GM10248 (cell line): ENCODE measurements around the gene ZNF419.
A peak's percentile ranks its signal among the peaks of the same experiment; 100 is the strongest.
"Not testable (repeated sequence)": the region's sequence is repeated elsewhere in the genome, so short reads cannot be mapped to it uniquely, and the experiment has no call there.

ENCODE experiments used
- CTCF ChIA-PET: fragments of 300-600 bp; sonication (Branson Sonifier 250); formaldehyde crosslinking; extraction: SDS; loops from one replicate; lab custom pipeline; 2021; ENCODE audit warnings: antibody characterized with exemption; lab: Yijun Ruan, JAX
- POLR2A ChIA-PET: fragments of 350-650 bp; sonication (Branson Sonifier 250); formaldehyde crosslinking; extraction: SDS; loops from one replicate; lab custom pipeline; 2020; ENCODE audit warnings: antibody characterized with exemption; lab: Yijun Ruan, JAX
- DNase-seq: peaks from one replicate; pipeline ENCODE4 v3.0.0; 2012; ENCODE audit errors: extremely low spot score
- TF ChIP-seq, protein P1 (sequence below): IDR thresholded peaks from 2 replicates; pipeline ENCODE4 v1.5.1; 2012; ENCODE audit warnings: mild to moderate bottlenecking, low read depth; ENCODE audit errors: extremely low read depth, missing control alignments, control extremely low read depth

ZNF419 gene

DNA sequence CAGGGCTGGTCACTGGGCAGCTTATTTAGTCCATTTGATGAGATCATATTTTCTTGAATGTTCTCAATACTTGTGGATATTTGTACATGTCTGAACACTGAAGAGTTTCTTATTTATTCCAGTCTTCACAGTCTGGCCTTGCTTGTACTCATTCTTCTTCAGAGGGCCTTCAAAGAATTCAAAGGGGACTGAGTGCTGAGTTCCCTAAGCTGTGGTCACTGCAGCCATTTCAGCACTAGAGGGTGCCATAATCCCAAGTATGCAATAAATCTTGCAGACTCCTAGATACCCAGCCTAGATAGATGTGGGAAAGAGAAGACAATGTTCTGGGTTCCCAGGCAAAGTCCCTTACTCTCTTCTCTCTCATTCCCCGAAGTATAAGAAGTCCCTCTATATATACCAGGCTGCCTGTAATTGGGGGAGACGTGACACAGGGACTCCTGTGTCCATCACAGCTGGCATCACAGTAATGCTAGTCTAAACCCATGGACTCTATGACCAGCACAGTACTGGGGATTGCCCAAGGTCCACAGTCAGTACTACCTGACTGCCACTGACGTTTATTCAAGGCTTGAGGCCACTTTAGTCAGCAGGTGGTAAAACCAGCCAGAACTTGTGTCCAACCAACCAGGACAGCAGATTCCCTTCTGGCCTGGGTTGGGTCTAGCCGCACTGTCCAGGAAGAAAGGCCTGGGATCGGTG, 21.7 kb upstream of the ZNF419 start:
- DNase-seq = peak; percentile 28
- ChIA-PET CTCF (interaction anchor here (1.1 kb wide), 1 partner anchor 19 kb away, joined by 3 read pairs; no protein-coding TSS in a partner anchor), POLR2A (no interaction called here)
- TF ChIP-seq, protein P1, sequence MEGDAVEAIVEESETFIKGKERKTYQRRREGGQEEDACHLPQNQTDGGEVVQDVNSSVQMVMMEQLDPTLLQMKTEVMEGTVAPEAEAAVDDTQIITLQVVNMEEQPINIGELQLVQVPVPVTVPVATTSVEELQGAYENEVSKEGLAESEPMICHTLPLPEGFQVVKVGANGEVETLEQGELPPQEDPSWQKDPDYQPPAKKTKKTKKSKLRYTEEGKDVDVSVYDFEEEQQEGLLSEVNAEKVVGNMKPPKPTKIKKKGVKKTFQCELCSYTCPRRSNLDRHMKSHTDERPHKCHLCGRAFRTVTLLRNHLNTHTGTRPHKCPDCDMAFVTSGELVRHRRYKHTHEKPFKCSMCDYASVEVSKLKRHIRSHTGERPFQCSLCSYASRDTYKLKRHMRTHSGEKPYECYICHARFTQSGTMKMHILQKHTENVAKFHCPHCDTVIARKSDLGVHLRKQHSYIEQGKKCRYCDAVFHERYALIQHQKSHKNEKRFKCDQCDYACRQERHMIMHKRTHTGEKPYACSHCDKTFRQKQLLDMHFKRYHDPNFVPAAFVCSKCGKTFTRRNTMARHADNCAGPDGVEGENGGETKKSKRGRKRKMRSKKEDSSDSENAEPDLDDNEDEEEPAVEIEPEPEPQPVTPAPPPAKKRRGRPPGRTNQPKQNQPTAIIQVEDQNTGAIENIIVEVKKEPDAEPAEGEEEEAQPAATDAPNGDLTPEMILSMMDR = peak; percentile 42

DNA sequence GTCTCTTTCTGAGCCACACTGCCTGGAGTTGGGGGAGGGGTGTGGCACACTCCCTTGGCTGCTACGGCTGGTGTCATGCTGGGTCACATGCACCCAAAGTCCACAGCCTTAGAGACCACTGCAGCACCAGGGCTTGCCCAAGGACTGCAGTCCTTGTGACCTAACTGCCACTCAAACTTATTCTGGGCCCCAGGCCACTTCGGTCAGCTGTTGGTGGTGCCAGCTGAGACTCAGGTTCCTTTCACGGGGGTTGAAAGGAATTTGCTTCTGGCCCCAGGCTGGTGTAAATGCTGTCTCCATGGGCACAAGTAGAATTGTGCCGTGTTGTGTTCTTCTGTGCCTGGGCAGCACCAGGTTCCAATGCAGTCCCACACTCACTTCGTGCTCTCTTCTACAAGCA, 21.1 kb upstream of the ZNF419 start:
- ChIA-PET CTCF (no interaction called here), POLR2A (no interaction called here)
- TF ChIP-seq, protein P1 = no peak
- no peak for DNase-seq

DNA sequence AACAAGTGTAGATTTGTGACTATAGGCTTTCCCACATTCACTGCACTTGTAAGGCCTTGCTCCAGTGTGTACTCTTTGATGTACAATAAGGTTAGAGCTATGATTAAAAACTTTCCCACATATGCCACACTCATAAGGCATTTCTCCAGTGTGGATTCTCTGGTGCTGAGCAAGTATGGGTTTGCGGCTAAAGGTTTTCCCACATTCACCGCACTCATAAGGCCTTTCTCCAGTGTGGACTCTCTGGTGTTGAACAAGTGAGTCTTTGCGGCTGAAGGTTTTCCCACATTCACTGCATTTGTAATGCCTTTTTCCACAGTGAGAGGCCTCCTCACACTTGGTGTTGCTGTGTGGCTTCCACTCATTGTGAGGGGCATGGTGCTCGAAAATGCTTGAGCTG, 13.9 kb upstream of the ZNF419 start:
- ChIA-PET POLR2A (no interaction called here), CTCF (no interaction called here)
- TF ChIP-seq, protein P1 = no peak
- DNase-seq = no peak

DNA sequence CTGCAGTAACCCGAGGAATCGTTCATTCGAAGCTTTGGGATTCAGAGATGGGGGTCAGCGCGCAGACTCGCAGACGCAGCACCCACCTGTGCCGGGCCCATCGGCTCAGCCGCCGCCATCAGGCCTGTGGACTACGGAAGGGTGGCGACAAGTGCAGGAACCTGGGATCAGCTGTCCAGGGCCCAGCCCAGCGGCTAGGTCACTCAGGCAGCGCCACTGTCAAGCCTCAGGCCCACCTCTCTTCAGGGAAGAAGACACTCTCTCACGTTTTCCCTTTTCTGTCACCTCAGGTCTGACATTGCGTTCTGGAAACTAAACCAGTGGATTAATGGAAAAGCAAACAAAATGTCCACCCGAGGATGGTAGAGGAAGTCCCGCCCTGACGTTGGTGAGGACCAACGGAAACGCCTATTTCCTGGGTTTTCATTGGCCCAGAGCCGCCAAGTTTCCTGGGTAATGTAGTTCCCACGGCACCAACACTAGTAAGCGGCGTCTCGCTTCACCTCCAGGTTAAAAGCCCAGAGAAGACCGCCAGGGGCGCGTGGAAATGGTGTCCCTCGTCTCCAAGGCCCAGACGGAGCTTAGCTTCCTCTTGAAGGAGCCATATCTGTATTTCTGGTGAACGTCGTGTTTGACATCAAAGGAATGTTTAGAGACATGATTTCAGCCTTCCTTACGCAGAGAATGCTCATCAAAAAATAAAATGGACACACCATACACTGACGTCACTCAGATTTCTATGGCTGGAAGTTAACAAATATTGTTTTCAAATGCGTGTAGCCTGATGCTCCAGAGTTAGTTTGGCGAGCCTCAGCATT, 10.2 kb upstream of the ZNF419 start, which contains the start of gene ZNF772:
TSS of gene ZNF772 (minus strand) at position 376 of the 818 bp plus-strand sequence. CDS start at position 119, 257 bp downstream.
- POLR2A ChIA-PET = no interaction called here
- TF ChIP-seq, protein P1 = peak; percentile 24
- CTCF ChIA-PET = interaction anchor here (1.7 kb wide), 1 partner anchor 8 kb away, joined by 4 read pairs; no protein-coding TSS in a partner anchor
- peak; percentile 92 for DNase-seq

DNA sequence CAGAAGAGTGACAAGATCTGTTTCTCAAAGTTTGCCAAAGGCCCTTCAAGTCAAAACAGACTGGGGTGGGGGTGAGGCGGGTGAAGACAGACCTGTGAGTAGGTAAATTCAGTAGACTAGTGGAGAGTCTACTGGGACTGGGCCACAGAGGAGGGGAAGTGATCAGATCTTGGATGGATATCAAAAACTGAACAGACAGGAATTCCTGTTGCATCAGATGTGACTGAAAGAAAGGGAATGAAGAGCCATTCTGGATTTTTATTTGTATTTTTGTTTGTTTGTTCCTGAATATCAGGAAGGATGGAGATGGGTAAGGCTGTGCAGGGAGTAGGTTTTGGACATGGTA, 722 bp downstream of the ZNF419 start:
- POLR2A ChIA-PET, CTCF ChIA-PET, DNase-seq: not testable (repeated sequence)

DNA sequence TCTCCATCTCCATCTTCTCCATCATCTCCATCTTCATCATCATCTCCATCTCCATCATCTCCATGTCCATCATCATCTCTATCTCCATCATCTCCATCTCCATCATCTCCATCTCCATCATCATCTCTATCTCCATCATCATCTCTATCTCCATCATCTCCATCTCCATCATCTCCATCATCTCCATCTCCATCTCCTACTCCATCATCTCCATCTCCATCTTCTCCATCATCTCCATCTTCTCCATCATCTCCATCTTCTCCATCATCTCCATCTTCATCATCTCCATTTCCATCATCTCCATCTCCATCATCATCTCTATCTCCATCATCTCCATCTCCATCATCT, 11.8 kb downstream of the ZNF419 start:
- DNase-seq, CTCF ChIA-PET: not testable (repeated sequence)
- POLR2A ChIA-PET = interaction anchor here (0.7 kb wide), 1 partner anchor 60 kb away, joined by 3 read pairs; no protein-coding TSS in a partner anchor

DNA sequence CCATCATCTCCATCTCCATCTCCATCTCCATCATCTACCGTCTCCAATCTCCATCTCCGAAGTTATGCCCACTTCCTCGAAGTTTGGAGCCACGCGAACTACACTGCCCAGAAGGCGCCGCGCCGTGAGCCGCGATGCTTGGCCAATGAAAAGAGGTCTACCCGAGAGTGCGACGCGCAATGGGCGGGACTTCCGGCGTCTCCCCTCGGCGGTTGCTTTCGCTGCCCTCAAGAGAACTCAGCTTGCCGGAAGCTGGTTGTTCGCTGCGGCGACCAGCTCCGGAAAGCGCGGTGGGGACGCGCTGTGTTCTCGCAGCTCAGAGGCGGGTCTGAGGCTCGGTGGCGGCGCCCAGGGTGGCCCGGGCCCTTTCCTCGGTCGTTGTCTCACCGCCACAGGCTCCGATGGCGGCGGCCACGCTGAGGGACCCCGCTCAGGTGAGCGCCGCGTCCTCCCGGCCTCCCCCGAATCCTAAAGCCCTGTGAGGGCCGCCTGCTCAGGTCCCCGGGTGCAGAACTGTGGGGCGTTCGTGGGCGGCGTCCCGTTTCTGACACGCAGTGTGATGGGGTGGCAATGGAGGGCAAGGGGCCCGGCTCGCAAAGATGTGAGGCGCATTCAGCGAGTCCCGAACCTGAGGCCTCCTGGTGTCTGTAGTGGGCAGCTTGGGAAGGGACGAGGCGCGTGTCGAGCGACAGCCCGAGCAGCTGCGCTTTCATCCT, 12.3 kb downstream of the ZNF419 start, which contains the start of gene ZNF773:
TSS of gene ZNF773 (plus strand) at position 259 of the 716 bp plus-strand sequence. CDS start at position 402, 143 bp downstream.
- CTCF ChIA-PET = not testable (repeated sequence)
- POLR2A ChIA-PET = interaction anchor here (0.7 kb wide), 1 partner anchor 59 kb away, joined by 3 read pairs; no protein-coding TSS in a partner anchor

DNA sequence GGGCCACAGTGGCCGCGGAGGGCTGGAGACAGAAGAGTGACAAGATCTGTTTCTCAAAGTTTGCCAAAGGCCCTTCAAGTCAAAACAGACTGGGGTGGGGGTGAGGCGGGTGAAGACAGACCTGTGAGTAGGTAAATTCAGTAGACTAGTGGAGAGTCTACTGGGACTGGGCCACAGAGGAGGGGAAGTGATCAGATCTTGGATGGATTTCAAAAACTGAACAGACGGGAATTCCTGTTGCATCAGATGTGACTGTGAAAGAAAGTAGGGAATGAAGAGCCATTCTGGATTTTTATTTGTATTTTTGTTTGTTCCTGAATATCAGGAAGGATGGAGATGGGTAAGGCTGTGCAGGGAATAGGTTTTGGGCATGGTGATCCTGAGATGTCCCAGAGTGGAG, 12.8 kb downstream of the ZNF419 start:
- POLR2A ChIA-PET = interaction anchor here (0.5 kb wide), 1 partner anchor 370 kb away, joined by 5 read pairs; no protein-coding TSS in a partner anchor
- not testable (repeated sequence) for DNase-seq

More for the DNA sequence above, 12.3 kb downstream of the ZNF419 start, which contains the start of gene ZNF773:
- peak; percentile 96 for DNase-seq

More for the DNA sequence above, 12.8 kb downstream of the ZNF419 start:
- CTCF ChIA-PET = not testable (repeated sequence)
